Stimulated activated CD8-positive, alpha-beta memory T cell treated with anti-CD3 and anti-CD28 coated beads, Interleukin-2, amount 100 ng/mL, for 1 hour (primary cell): ENCODE measurements around the gene PAIP2.
"Not testable (repeated sequence)": the region's sequence is repeated elsewhere in the genome, so short reads cannot be mapped to it uniquely, and the experiment has no call there.

Experiments
- DNase-seq, 2 donors: peaks; one replicate each; pipeline ENCODE4 v3.0.0-alpha.2; 2020; ENCODE audit warnings: low read depth in 2 of 2

The PAIP2 gene

DNA sequence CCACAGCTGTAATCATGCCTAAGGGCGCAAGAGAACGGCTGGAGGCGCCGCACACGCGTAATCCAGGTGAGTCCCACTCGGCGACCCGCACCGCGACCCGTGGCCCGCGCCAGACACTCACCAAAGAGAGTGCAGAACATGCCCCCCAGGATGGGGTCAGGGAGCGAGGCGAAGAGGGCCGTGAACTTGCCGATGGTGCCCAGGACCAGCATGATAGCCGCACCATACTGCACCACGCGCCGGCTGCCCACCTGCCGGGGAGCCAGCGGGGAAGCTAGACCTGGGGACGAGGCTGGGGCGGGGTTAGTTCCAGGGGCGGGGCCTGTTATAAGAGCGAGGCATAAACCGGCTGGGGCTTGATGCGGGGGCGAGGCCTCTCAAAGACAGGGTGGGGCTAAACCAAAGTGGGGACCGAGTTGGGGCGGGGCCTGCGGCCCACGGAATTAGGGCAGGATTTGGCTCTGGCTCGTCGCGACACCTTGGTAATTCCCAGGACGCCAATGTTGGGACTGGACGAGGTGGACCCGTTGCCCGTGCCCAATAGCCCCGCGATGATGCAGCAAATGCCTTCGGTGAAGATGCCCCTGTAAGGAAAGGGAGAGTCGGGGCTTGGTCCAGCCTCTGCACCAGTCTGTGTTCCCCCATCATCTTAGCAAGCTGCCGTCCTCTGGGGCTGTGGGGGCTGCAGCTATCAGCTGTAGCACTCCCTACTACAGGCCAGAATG lies 36.6 kb downstream of the PAIP2 start:
- DNase-seq, result no peak

DNA sequence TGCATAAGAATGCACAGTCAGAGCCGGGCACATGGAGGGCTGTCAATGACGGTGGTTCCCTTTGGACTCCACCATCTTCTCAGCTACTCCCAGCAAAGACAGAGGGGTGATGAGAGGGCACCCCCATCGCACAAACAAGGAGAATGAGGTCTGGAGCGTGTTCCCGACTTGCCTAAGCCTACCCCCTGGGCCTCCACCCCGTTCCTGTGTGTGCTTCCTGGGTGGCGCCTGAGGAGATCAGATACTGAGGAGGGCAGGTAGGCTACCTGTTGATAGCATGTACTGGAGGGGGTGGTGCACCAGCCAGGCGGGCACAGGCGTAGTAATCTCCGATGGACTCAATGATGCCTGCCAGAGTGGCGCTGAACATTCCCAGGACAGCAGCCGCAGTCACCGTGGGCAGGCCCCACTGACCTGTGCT lies 37.3 kb downstream of the PAIP2 start:
- DNase-seq, result no peak

- DNase-seq, result no peak
These were observed 38.2 kb downstream of the PAIP2 start for GRCh38 chr5:139379626-139380449.

GRCh38 chr5:139381837-139382761 lies 40.4 kb downstream of the PAIP2 start:
- DNase-seq, result no peak

GRCh38 chr5:139382807-139383206 lies 41.2 kb downstream of the PAIP2 start:
- DNase-seq, result no peak

DNA sequence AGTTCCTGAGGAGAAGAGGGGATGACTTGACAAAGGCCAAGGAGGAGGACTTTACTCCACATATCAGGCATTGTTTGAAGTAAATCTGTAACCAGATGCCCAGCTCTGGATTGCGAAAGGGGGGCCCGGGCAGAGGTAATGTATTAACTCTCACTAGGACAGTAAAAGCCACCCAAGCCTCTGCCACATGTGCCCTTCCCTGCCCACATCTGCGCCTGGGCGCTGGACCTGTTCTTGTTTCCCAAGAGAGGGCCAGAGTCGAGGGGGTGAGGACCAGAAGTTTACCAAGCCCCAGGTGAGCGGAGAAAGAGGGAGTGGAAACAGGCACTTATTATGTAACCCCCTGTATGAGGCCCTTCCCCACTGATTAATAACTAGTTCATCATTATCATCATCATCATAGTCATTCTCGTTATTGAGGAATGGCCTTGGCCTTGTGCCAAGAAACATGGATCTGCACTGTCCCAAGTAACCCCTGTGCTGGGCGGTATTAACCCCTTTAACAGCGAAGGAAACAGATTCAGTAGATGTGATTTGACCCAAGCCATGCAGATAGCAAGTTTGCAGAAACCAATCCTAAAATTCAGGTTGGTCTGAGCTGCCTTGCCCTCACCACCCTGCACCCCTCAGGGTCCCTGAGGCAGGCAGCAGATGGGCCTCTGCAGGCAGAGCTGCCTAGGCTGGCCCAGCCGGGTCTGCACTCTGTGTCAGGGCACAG lies 41.8 kb downstream of the PAIP2 start, which contains the start of gene SLC23A1:
Gene SLC23A1, minus strand, starts transcription at position 23 of the 718 bp plus-strand sequence. CDS start 44 bp downstream, outside the sequence.
- no peak for DNase-seq

- no peak for DNase-seq
These were observed 42.4 kb downstream of the PAIP2 start for GRCh38 chr5:139383993-139384590.

DNA sequence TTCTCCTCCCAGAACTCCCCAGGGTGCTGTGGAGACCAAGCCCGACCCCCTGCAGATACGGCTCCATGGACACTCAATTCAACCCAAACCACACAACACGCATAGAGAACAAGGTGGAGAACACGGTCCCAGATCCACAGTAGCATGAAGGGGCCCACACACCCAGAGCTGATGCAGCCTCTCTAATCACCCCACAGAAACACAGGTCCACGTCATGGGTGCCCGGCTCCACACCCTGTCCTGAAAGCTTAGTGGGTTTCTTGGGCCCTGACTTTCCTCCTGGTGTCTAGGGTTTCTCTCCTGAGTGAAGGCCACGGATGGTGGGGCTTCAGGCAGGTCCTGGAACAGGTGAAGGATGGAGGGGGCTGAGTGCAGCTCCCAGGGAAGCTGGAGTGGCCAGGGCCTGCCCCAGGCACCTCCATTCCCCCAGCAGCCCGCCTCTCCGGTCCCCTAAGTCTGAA lies 43.0 kb downstream of the PAIP2 start:
- no peak for DNase-seq

- DNase-seq, result no peak
These were observed 43.7 kb downstream of the PAIP2 start for GRCh38 chr5:139385061-139386049.

DNA sequence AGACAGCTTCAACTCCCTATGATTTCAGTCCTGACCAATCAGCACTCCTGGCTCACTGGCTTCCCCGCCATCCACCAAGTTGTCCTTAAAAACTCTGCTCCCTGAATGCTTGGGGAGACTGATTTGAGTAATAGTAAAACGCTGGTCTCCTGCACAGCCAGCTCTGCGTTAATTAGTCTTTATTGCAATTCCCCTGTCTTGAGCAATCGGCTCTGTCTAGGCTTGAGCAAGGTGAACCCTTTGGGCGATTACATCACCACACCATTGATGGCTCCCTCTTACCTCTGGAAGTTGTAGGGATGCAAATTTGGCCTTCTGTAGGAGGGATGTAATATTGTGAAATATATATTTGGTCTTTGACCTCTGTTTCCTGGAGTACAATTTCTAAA lies 44.4 kb downstream of the PAIP2 start:
- no peak for DNase-seq

DNA sequence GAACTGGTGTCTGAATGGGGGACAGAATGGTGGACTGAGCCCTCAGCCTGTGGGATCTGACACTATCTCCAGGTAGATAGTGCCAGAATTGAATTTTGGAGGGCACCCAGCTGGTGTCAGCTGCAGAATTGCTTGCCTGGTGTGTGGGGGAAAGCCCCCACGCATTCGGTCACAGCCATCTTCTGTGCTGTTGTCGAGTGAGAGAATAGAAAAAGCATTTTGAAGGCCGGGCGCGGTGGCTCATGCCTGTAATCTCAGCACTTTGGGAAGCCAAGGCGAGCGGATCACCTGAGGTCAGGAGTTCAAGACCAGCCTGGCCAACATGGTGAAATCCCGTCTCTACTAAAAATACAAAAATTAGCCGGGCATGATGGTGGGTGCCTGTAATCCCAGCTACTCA lies 45.3 kb downstream of the PAIP2 start:
- not testable (repeated sequence) for DNase-seq

DNA sequence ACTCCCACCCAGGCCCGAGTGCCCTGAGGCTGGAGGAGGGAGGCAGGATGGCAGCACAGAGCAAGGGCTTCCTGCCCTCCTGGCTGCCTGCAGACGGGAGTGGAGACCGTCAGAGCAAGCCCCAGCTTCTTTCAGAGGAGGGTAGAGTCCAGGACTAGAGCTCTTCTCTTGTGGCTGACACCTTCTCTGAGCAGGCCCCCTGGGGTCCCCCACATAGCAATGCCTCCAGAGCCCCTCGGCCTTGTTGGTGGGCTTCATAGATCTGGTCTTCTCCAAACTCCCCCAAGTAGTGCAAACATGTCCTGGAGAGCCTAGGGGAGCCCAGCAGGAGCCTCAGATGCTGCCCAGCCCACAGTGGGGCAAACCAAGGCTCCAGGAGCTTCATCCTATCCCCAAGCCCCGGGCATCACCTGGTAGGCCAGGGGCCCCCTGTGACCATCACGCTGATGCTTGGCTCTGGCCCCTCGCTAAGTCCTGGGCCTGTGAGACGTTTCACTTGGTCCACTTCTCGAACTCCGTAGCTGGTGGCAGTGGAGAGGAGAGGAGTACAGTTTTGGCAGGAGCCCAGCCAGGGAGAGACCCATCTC lies 46.0 kb downstream of the PAIP2 start:
- no peak for DNase-seq

GRCh38 chr5:139388198-139388821 lies 46.7 kb downstream of the PAIP2 start:
- DNase-seq, result no peak

DNA sequence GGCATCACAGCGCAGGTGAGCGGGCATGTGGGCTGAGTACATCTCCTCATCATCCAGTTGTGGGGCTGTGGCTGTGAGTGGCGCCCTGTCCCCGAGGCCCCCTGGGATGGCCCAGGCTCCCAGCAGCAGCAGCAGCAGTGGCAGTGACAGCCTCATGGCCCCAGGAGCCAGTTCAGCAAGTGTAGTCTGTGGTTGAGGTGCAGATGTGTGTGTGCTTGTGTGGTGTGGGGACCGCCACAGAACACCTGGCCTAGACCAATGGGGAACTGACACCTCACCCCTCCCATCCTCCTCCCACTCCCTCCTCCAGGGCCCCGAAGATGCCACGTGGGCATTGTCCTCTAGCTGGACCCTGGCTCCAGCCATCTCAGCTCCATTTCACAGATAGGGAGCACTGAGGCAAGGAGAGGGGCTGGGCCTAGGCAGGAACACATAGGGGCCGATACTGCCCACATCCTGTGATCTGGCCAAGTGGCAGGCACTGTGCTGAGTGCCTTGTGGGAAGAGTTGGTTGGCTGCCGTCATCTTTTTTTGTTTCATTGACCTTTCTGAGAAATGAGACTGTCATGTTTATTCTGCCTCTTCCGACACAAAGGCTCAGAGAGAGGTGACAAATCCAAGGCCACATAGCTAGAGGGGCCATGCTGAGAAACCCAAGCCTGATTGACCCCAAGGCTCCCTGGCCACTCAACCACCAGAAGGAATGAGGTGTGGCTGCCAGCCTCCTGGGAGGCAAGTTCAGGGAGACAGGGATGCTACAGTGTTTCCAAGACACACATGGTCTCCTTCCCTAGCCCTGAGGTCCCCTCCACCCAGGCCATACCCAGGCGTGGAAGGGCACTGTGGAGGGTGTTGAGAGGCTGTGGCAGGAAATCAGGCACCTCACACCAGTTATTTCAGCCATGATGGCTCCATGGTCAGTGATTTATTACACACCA lies 48.3 kb downstream of the PAIP2 start, which contains the start of gene MZB1:
Gene MZB1, minus strand, starts transcription at position 213 of the 938 bp plus-strand sequence. Its CDS starts 57 bp downstream, at position 156.
- peak; percentile 27 for DNase-seq

DNA sequence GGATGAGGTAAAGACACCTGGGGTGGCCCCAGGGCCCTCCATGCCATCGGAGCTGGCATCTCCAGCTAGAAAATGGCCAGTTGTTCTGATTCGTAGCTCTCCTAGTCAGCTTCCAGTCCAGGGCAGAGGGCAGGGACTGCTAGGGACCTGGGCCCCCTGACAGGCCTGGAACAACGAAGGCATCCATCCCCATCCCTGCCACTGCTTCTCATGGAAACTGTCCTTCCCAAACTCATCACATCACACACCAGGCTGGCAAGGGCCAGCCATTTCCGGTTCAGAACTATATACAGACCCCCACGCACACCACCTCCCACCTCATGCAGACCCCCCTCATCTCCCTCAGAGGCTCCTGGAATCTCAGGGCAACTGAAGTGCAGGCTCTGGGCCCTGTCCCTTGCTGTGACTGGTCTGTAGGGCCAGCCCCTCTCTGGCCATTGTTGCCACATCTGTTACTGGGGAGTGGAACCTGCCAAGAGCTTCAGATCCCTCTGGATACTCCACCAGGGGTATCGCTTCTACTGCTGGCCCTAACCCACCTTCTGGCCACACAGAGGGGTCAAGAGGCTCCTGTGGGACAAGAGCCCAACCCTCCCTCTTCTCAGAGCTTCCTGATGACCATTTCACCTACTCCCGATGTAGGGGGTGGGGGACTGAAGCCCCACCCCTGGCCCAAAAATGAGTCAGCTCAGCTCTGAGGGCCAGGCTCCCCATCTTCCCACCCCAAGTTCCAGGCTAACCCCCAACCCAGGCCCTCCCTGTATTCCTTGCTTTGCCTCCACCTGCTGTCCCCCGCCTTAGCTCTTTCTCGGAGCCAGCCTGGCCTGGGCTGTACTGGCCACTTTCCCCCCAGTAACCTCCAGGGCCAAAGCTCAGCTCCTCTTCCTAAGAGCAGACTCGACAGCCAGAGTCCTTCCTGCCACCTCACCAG lies 49.2 kb downstream of the PAIP2 start:
- no peak for DNase-seq
